ENCODE measurements around the gene LGALS4.

DNA sequence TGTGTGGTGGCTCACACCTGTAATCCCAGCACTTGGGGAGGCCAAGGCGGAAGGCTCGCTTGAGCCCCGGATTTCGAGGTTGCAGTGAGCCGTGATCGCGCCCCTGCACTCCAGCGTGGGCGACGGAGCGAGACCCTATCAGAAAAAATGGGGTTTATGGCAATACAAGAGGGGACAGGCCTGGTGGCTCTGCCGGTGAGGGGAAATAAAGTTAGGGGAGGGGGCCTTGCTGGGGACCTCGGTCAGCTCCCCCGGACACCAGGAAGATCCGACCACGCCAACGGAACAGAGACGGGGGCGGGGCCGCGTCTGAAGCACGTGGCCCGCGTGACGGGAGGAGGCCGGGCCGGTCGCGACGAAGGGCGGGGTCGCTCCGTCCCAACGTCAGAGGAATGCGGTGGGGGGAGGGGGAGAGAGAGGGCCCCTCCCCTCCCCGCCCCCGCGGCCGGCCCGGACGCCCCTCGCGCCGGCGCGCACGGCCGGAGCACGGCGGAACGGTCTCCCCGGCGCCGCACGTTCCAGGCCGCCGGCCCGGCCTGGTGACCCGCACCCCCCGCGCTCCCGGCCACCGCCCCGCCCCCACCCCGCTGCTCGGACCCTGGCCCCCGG, 39.0 kb upstream of the LGALS4 start:
- no peak for TF ChIP-seq TFAM (CRISPR knock-in tag; conservative IDR thresholded peaks at IDR 0.05)
- no peak; the same call in 1 of the 2 replicates for TF ChIP-seq ELF1 (tag; IDR thresholded peaks at IDR 0.05)
- 0 out of 2 replicates have a peak, but pooled peaks have one; percentile 15 for TF ChIP-seq NCOR1 (IDR thresholded peaks at IDR 0.05)
- TF ChIP-seq YBX1 (IDR thresholded peaks at IDR 0.05) = no peak
- no peak for TF ChIP-seq PREB (CRISPR knock-in tag; IDR thresholded peaks at IDR 0.05)
